GM12878 (cell line): ENCODE data around the gene SEMA3A. TPM values are rescaled to one million over a fixed set of nuclear protein-coding genes. Genes with fewer than 3 reads are reported as not detected.

Source experiments
- ATAC-seq: fragments of 200-7000 bp; cut with Tn5 transposase; 3 replicates; pipeline ENCODE4 v1.9.1; 2020; ENCODE audit warnings: mild to moderate bottlenecking, moderate library complexity
- BruUV-seq: library from RNA; stranded (reverse); fragments of 400-500 nt; replicated peaks from 2 replicates; lab custom pipeline; 2021; lab: Mats Ljungman, UMichigan
- CTCF ChIA-PET: fragments of 300-600 bp; sonication (Branson Sonifier 250); formaldehyde crosslinking; extraction: SDS; loops from one replicate; lab custom pipeline; 2021; ENCODE audit warnings: inconsistent platforms; lab: Yijun Ruan, JAX
- POLR2A ChIA-PET: fragments of 350-600 bp; formaldehyde crosslinking; extraction: SDS; loops from one replicate; lab custom pipeline; 2021; ENCODE audit warnings: inconsistent platforms; lab: Charles Lee
- RAD21 ChIA-PET: fragments of 300-600 bp; sonication (Branson Sonifier 250); formaldehyde crosslinking; loops from one replicate; lab custom pipeline; 2023; ENCODE audit warnings: antibody characterized with exemption; ENCODE audit not compliant: unreplicated experiment; lab: Charles Lee
- SMC1A ChIA-PET: fragments of 300-600 bp; sonication (Branson Sonifier 250); formaldehyde crosslinking; loops from one replicate; lab custom pipeline; 2023; ENCODE audit not compliant: unreplicated experiment, uncharacterized antibody; lab: Charles Lee
- DNase-seq: peaks from one replicate; pipeline ENCODE4 v3.0.0-alpha.2; 2011; ENCODE audit warnings: low read depth, low spot score
- FAIRE-seq: peaks from 3 replicates; lab custom pipeline; 2011; peaks lifted over from hg19 to GRCh38; lab: Jason Lieb, UNC
- H2AFZ ChIP-seq: 2 replicates; pipeline ENCODE4 v1.6.0; 2011; ENCODE audit warnings: low read depth, low read length, control low read depth; ENCODE audit not compliant: control insufficient read depth
- H3K27ac ChIP-seq: 2 replicates; pipeline ENCODE4 v1.5.1; 2011; ENCODE audit warnings: control low read depth; ENCODE audit not compliant: control insufficient read depth, insufficient read depth
- H3K27me3 ChIP-seq, 2 experiments: replicated peaks in 1 of 2; 2 replicates each; pipeline versions ENCODE4 v1.6.0 to v1.6.1; 2011; ENCODE audit warnings: low read length in 1 of 2; ENCODE audit not compliant: control insufficient read depth in 2 of 2, insufficient read depth in 2 of 2
- H3K36me3 ChIP-seq, 2 experiments: 2 replicates each; pipeline ENCODE4 v1.5.1; 2011; ENCODE audit warnings: low read length in 1 of 2; ENCODE audit not compliant: control insufficient read depth in 2 of 2, insufficient read depth in 2 of 2
- H3K4me1 ChIP-seq: 2 replicates; pipeline ENCODE4 v1.6.1; 2011; ENCODE audit warnings: mild to moderate bottlenecking, low read length, moderate library complexity, mixed read lengths; ENCODE audit not compliant: control insufficient read depth, insufficient read depth
- H3K4me2 ChIP-seq: 2 replicates; pipeline ENCODE4 v1.6.0; 2011; ENCODE audit warnings: control low read depth; ENCODE audit not compliant: control insufficient read depth, insufficient read depth
- H3K4me3 ChIP-seq: fragments of 200-600 bp; sonication (generic); 2 replicates; pipeline ENCODE4 v1.5.1; 2016
- H3K79me2 ChIP-seq: 2 replicates; pipeline ENCODE4 v1.6.0; 2011; ENCODE audit warnings: low read length; ENCODE audit not compliant: control insufficient read depth, insufficient read depth
- H3K9ac ChIP-seq: 2 replicates; pipeline ENCODE4 v1.8.0; 2011; ENCODE audit warnings: low read length, control low read depth, mixed read lengths; ENCODE audit not compliant: control insufficient read depth, insufficient read depth
- H3K9me3 ChIP-seq: replicated peaks from 3 replicates; pipeline ENCODE4 v1.5.1; 2011; ENCODE audit warnings: mild to moderate bottlenecking, low read length; ENCODE audit not compliant: control insufficient read depth, insufficient read depth
- H4K20me1 ChIP-seq: 2 replicates; pipeline ENCODE4 v1.6.0; 2011; ENCODE audit not compliant: control insufficient read depth, insufficient read depth
- ATF3 ChIP-seq: IDR thresholded peaks from 2 replicates; pipeline ENCODE4 v1.6.1; 2011; ENCODE audit warnings: low read depth, mild to moderate bottlenecking, low read length, moderate library complexity, borderline replicate concordance; ENCODE audit errors: extremely low read depth
- CHD2 ChIP-seq: IDR thresholded peaks from 2 replicates; pipeline ENCODE4 v1.6.1; 2011; ENCODE audit warnings: low read depth, low read length, improper control_type of control experiment, borderline replicate concordance
- CREM ChIP-seq: IDR thresholded peaks from 2 replicates; pipeline ENCODE4 v1.6.1; 2014; ENCODE audit warnings: antibody characterized with exemption, low read depth
- CUX1 ChIP-seq: IDR thresholded peaks from 2 replicates; pipeline ENCODE4 v1.6.1; 2012; ENCODE audit warnings: improper control_type of control experiment, low read depth, low read length; ENCODE audit not compliant: insufficient replicate concordance
- E2F8 ChIP-seq: fragments of 450-650 bp; IDR thresholded peaks from 2 replicates; pipeline ENCODE4 v1.6.1; 2018; ENCODE audit warnings: mild to moderate bottlenecking, low read depth, moderate library complexity; ENCODE audit not compliant: partially characterized antibody
- HCFC1 ChIP-seq: fragments of 150-350 bp; IDR thresholded peaks from 2 replicates; pipeline ENCODE4 v1.6.1; 2014; ENCODE audit warnings: low read length
- HSF1 ChIP-seq: fragments of 150-350 bp; IDR thresholded peaks from 2 replicates; pipeline ENCODE4 v1.6.1; 2014; ENCODE audit warnings: mild to moderate bottlenecking, low read depth, low read length
- IKZF2 ChIP-seq, 2 experiments: fragments of 450-650 bp; IDR thresholded peaks; 2 replicates each; pipeline ENCODE4 v1.6.1; 2017; ENCODE audit warnings: mild to moderate bottlenecking in 2 of 2, moderate library complexity in 2 of 2
- KAT2A ChIP-seq: conservative IDR thresholded peaks from 2 replicates; pipeline ENCODE4 v1.6.1; 2011; ENCODE audit warnings: low read depth, low read length; ENCODE audit not compliant: control insufficient read depth
- KDM1A ChIP-seq: fragments of 200-600 bp; sonication (generic); IDR thresholded peaks from 2 replicates; pipeline ENCODE4 v1.6.1; 2016; ENCODE audit warnings: borderline replicate concordance
- NFIC ChIP-seq: IDR thresholded peaks from 2 replicates; pipeline ENCODE4 v1.6.1; 2012; ENCODE audit warnings: low read depth, mild to moderate bottlenecking, inconsistent platforms, low read length, moderate library complexity
- PML ChIP-seq: IDR thresholded peaks from 2 replicates; pipeline ENCODE4 v1.6.1; 2012; ENCODE audit warnings: low read length, inconsistent platforms
- SMAD1 ChIP-seq: fragments of 450-650 bp; IDR thresholded peaks from 2 replicates; pipeline ENCODE4 v1.6.1; 2018; ENCODE audit warnings: mild to moderate bottlenecking, low read depth; ENCODE audit not compliant: partially characterized antibody
- SREBF2 ChIP-seq: IDR thresholded peaks from 2 replicates; pipeline ENCODE4 v1.6.1; 2012; ENCODE audit warnings: mild to moderate bottlenecking, low read length
- STAT3 ChIP-seq: IDR thresholded peaks from 2 replicates; pipeline ENCODE4 v1.6.1; 2011; ENCODE audit warnings: low read depth, low read length, improper control_type of control experiment
- YY1 ChIP-seq: IDR thresholded peaks from 2 replicates; pipeline ENCODE4 v1.6.1; 2011; ENCODE audit warnings: low read depth, mild to moderate bottlenecking, low read length
- WGBS: methylation state at CpG from one replicate; pipeline ENCODE4 v1.1.6; 2016; ENCODE audit warnings: low lambda C conversion rate; ENCODE audit not compliant: insufficient replicate concordance, insufficient coverage; ENCODE audit errors: missing lambda C conversion rate; 5-methylcytosine and 5-hydroxymethylcytosine counted together
- in situ Hi-C: fragments of 300-500 bp; cut with MboI; formaldehyde crosslinking; loops from 9 replicates; pipeline ENCODE4 v1.14.3; 2018; ENCODE audit warnings: mixed read lengths
- intact Hi-C: fragments of 100-400 bp; cut with micrococcal nuclease; formaldehyde crosslinking; loops from one replicate; pipeline ENCODE4 v1.14.2; 2022; ENCODE audit not compliant: unreplicated experiment
- polyA plus RNA-seq, 11 experiments: library from polyadenylated mRNA; depleted of rRNA in 4 of 11; unstranded in 6 of 11; stranded (reverse) in 5 of 11; fragments of >200 nt; fragmentation: Nextera tagmentation in 4 of 11; fragmentation: Illumina TruSeq in 1 of 11; extraction: Ambion mirVana in 4 of 11; extraction: Trizol in 1 of 11; gene quantifications; 1 replicate in 1 of 11; 2 replicates in 10 of 11; pipeline versions ENCODE4 v1.2.1 to v1.2.3, GENCODE V29; 2011 to 2016; ENCODE audit warnings: inconsistent platforms in 2 of 11, missing spikeins in 2 of 11, low read depth in 1 of 11
- total RNA-seq, 4 experiments: library from RNA; depleted of rRNA in 3 of 4; stranded (reverse); fragments of >200 nt in 3 of 4; fragmentation: Illumina TruSeq in 1 of 4; extraction: Trizol in 1 of 4; gene quantifications; 2 replicates each; pipeline versions ENCODE4 v1.2.1 to v1.2.3, GENCODE V29; 2013 to 2021

Gene SEMA3A
- total and polyA plus RNA-seq, 10 of the 15 experiments (the other 5 are each of a cell fraction or from before 2014, with no cell fraction given) = 0.01 to 3.3 (median 0.24) TPM

GRCh38 chr7:84042110-84042539, 152.5 kb downstream of the SEMA3A start:
- Histone ChIP-seq H4K20me1 (no peaks in the 10 kb centered on the region), H3K4me3 (no peak overlapping the region), H3K9me3 (no peaks in the 10 kb centered on the region), H3K27ac (no peak overlapping the region), H3K9ac (no peak overlapping the region), H2AFZ (no peak overlapping the region), H3K79me2 (no peaks in the 10 kb centered on the region), H3K36me3 (no peaks in the 10 kb centered on the region), H3K4me1 (no peaks in the 10 kb centered on the region), H3K4me2 (no peak overlapping the region), H3K27me3 (no peaks in the 10 kb centered on the region)
- in situ Hi-C loops = no loop called here
- intact Hi-C loops = no loop called here
- no peak for FAIRE-seq
- no peak for DNase-seq
- WGBS = 25% methylated on average over 7 of the region's 7 CpGs
- ChIA-PET POLR2A (no interaction called here), SMC1A (interaction anchor here (1.0 kb wide), 1 partner anchor 10 kb away, joined by 4 read pairs; no protein-coding TSS in a partner anchor), CTCF (no interaction called here), RAD21 (no interaction called here)
- BruUV-seq = no TSS peak
- ATAC-seq = no peak
- TF ChIP-seq CREM (no peak), CUX1 (no peak), SMAD1 (no peak), KDM1A (no peak), IKZF2 (IDR thresholded peaks at IDR 0.05) (no peak), PML (no peak), HSF1 (no peak), STAT3 (no peak), KAT2A (no peak), ATF3 (no peak), HCFC1 (no peak), NFIC (no peak), SREBF2 (no peak), E2F8 (no peak), CHD2 (no peak), YY1 (no peak)
